H1 (cell line): Measurements from ENCODE around the gene TRIP13. TPM values are rescaled to one million over a fixed set of nuclear protein-coding genes. Genes with fewer than 3 reads are reported as not detected.

Experiments used
- ASH2L ChIP-seq: fragments of 200-600, 300-600 bp; sonication (generic); IDR thresholded peaks from one replicate; pipeline ENCODE4 v1.7.1; 2017; ENCODE audit warnings: low read length
- CHD1 ChIP-seq: IDR thresholded peaks from 2 replicates; pipeline ENCODE4 v1.6.1; 2012; ENCODE audit warnings: low read depth, low read length, improper control_type of control experiment
- EGR1 ChIP-seq: IDR thresholded peaks from 2 replicates; pipeline ENCODE4 v1.6.1; 2011; ENCODE audit warnings: low read depth, low read length, borderline replicate concordance
- polyA plus RNA-seq, 7 experiments: library from polyadenylated mRNA; depleted of rRNA in 3 of 7; stranded (reverse) in 5 of 7; unstranded in 2 of 7; fragments of >200 nt in 5 of 7; fragments of 200-250 nt in 2 of 7; gene quantifications; 1 replicate in 5 of 7; 2 replicates in 1 of 7; 4 replicates in 1 of 7; pipeline versions ENCODE4 v1.2.1 to v1.2.3, GENCODE V29; 2011 to 2013; ENCODE audit warnings: missing spikeins in 2 of 7, mixed read lengths in 2 of 7
- total RNA-seq: library from RNA; stranded (reverse); fragmentation: NEBNext Ultra II Directional; extraction: Animal tissue kit (Norgen Biotek cat#: 25700); gene quantifications from 2 replicates; pipeline ENCODE4 v1.2.1, GENCODE V29; 2021
- TF ChIP-seq, protein P1 (sequence below): IDR thresholded peaks from 2 replicates; pipeline ENCODE4 v1.6.1; 2012; ENCODE audit warnings: low read length, inconsistent platforms

TRIP13 gene
- total and polyA plus RNA-seq, 2 of the 8 experiments (the other 6 are each of a cell fraction or from before 2014, with no cell fraction given) = 20.0 to 39.2 TPM

DNA sequence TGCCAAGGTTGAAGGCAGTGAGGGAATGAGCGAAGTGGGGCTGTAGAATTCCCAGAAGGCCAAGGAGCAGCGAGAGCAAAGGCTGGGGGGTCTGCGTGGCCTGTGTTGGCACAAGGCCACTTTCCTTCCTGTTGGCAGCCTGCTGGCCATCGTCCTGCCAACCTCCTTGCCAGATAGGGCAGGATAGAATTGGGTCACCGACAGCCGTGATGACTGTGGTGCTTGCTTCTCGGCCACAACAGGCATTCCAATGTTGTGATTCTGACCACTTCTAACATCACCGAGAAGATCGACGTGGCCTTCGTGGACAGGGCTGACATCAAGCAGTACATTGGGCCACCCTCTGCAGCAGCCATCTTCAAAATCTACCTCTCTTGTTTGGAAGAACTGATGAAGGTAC, 18.9 kb downstream of the TRIP13 start (continued):
- TF ChIP-seq, protein P1, sequence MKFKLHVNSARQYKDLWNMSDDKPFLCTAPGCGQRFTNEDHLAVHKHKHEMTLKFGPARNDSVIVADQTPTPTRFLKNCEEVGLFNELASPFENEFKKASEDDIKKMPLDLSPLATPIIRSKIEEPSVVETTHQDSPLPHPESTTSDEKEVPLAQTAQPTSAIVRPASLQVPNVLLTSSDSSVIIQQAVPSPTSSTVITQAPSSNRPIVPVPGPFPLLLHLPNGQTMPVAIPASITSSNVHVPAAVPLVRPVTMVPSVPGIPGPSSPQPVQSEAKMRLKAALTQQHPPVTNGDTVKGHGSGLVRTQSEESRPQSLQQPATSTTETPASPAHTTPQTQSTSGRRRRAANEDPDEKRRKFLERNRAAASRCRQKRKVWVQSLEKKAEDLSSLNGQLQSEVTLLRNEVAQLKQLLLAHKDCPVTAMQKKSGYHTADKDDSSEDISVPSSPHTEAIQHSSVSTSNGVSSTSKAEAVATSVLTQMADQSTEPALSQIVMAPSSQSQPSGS = no peak
- TF ChIP-seq CHD1 (no peak), ASH2L (no peak), EGR1 (no peak)
